ENCODE results near the gene APOA4. TPM values are rescaled to one million over a fixed set of nuclear protein-coding genes. Genes with fewer than 3 reads are reported as not detected.

Gene APOA4
- total RNA-seq, 1 experiment from 2014 or later, result not detected

DNA sequence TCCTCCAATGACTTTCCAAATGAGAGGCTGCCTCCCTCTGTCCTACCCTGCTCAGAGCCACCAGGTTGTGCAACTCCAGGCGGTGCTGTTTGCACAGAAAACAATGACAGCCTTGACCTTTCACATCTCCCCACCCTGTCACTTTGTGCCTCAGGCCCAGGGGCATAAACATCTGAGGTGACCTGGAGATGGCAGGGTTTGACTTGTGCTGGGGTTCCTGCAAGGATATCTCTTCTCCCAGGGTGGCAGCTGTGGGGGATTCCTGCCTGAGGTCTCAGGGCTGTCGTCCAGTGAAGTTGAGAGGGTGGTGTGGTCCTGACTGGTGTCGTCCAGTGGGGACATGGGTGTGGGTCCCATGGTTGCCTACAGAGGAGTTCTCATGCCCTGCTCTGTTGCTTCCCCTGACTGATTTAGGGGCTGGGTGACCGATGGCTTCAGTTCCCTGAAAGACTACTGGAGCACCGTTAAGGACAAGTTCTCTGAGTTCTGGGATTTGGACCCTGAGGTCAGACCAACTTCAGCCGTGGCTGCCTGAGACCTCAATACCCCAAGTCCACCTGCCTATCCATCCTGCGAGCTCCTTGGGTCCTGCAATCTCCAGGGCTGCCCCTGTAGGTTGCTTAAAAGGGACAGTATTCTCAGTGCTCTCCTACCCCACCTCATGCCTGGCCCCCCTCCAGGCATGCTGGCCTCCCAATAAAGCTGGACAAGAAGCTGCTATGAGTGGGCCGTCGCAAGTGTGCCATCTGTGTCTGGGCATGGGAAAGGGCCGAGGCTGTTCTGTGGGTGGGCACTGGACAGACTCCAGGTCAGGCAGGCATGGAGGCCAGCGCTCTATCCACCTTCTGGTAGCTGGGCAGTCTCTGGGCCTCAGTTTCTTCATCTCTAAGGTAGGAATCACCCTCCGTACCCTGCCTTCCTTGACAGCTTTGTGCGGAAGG is 9.5 kb upstream of the APOA4 start:
- Histone ChIP-seq H3K27me3 (ENCODE audit: control insufficient read depth, insufficient read depth, low read length) (no peaks in the 10 kb centered on the region), H3K27ac (ENCODE audit: low read length) (no peak overlapping the region), H3K36me3 (ENCODE audit: control insufficient read depth, insufficient read depth, low read length) (no peaks in the 10 kb centered on the region), H3K4me1 (ENCODE audit: control insufficient read depth, insufficient read depth, low read length) (peaks cover 4% of the 10 kb centered on the region; the same call in 1 of the 2 replicates), H3K4me3 (ENCODE audit: low read depth in 2 of 2, low read length in 2 of 2) (no peak overlapping the region), H3K9me3 (ENCODE audit: control insufficient read depth, insufficient read depth, low read depth, low read length) (no peaks in the 10 kb centered on the region)
- intact Hi-C loops (cut with micrococcal nuclease; ENCODE audit: unreplicated experiment) (no loop called here), in situ Hi-C loops (cut with HindIII; ENCODE audit: low pct_unique_long_range_greater_than_20kb, low sequenced_read_pairs) (no loop called here)
- CTCF ChIA-PET, result no interaction called here
- POLR2A ChIA-PET, result no interaction called here
- ATAC-seq (no peak), DNase-seq (ENCODE audit: low read depth, low spot score) (no peak)
- TF ChIP-seq POLR2AphosphoS5 (IDR thresholded peaks at IDR 0.05; ENCODE audit: low read depth, low read length), result no peak
- TF ChIP-seq TCF7L2 (IDR thresholded peaks at IDR 0.05; ENCODE audit: low read depth, low read length), result no peak
- no peak for TF ChIP-seq SIN3A (IDR thresholded peaks at IDR 0.05; ENCODE audit: borderline replicate concordance, insufficient read depth, low read depth, low read length)
- TF ChIP-seq, protein P1, sequence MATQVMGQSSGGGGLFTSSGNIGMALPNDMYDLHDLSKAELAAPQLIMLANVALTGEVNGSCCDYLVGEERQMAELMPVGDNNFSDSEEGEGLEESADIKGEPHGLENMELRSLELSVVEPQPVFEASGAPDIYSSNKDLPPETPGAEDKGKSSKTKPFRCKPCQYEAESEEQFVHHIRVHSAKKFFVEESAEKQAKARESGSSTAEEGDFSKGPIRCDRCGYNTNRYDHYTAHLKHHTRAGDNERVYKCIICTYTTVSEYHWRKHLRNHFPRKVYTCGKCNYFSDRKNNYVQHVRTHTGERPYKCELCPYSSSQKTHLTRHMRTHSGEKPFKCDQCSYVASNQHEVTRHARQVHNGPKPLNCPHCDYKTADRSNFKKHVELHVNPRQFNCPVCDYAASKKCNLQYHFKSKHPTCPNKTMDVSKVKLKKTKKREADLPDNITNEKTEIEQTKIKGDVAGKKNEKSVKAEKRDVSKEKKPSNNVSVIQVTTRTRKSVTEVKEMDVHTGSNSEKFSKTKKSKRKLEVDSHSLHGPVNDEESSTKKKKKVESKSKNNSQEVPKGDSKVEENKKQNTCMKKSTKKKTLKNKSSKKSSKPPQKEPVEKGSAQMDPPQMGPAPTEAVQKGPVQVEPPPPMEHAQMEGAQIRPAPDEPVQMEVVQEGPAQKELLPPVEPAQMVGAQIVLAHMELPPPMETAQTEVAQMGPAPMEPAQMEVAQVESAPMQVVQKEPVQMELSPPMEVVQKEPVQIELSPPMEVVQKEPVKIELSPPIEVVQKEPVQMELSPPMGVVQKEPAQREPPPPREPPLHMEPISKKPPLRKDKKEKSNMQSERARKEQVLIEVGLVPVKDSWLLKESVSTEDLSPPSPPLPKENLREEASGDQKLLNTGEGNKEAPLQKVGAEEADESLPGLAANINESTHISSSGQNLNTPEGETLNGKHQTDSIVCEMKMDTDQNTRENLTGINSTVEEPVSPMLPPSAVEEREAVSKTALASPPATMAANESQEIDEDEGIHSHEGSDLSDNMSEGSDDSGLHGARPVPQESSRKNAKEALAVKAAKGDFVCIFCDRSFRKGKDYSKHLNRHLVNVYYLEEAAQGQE (IDR thresholded peaks at IDR 0.05; ENCODE audit: insufficient read depth in 1 of 2, low read depth in 2 of 2, low read length in 1 of 2), result no peak
- TF ChIP-seq, protein P2, sequence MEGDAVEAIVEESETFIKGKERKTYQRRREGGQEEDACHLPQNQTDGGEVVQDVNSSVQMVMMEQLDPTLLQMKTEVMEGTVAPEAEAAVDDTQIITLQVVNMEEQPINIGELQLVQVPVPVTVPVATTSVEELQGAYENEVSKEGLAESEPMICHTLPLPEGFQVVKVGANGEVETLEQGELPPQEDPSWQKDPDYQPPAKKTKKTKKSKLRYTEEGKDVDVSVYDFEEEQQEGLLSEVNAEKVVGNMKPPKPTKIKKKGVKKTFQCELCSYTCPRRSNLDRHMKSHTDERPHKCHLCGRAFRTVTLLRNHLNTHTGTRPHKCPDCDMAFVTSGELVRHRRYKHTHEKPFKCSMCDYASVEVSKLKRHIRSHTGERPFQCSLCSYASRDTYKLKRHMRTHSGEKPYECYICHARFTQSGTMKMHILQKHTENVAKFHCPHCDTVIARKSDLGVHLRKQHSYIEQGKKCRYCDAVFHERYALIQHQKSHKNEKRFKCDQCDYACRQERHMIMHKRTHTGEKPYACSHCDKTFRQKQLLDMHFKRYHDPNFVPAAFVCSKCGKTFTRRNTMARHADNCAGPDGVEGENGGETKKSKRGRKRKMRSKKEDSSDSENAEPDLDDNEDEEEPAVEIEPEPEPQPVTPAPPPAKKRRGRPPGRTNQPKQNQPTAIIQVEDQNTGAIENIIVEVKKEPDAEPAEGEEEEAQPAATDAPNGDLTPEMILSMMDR (IDR thresholded peaks at IDR 0.05), result no peak
- no TSS peak for BruUV-seq (replicated peaks)

DNA sequence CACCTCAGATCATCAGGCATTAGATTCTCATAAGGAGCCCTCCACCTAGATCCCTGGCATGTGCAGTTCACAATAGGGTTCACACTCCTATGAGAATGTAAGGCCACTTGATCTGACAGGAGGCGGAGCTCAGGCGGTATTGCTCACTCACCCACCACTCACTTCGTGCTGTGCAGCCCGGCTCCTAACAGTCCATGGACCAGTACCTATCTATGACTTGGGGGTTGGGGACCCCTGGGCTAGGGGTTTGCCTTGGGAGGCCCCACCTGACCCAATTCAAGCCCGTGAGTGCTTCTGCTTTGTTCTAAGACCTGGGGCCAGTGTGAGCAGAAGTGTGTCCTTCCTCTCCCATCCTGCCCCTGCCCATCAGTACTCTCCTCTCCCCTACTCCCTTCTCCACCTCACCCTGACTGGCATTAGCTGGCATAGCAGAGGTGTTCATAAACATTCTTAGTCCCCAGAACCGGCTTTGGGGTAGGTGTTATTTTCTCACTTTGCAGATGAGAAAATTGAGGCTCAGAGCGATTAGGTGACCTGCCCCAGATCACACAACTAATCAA is 8.8 kb upstream of the APOA4 start:
- ChIA-PET CTCF (no interaction called here), POLR2A (no interaction called here)
- H3K4me3 ChIP-seq (ENCODE audit: low read depth in 2 of 2, low read length in 2 of 2), result no peak overlapping the region
- no peaks in the 10 kb centered on the region for H3K36me3 ChIP-seq (ENCODE audit: control insufficient read depth, insufficient read depth, low read length)
- no peak for DNase-seq (ENCODE audit: low read depth, low spot score)
- H3K27ac ChIP-seq (ENCODE audit: low read length), result no peak overlapping the region
- no peaks in the 10 kb centered on the region for H3K27me3 ChIP-seq (ENCODE audit: control insufficient read depth, insufficient read depth, low read length)
- no TSS peak for BruUV-seq (replicated peaks)
- no peak for TF ChIP-seq SIN3A (IDR thresholded peaks at IDR 0.05; ENCODE audit: borderline replicate concordance, insufficient read depth, low read depth, low read length)
- no peak for ATAC-seq
- H3K4me1 ChIP-seq (ENCODE audit: control insufficient read depth, insufficient read depth, low read length), result peaks cover 4% of the 10 kb centered on the region; the same call in 1 of the 2 replicates
- H3K9me3 ChIP-seq (ENCODE audit: control insufficient read depth, insufficient read depth, low read depth, low read length), result no peaks in the 10 kb centered on the region
- in situ Hi-C loops (cut with HindIII; ENCODE audit: low pct_unique_long_range_greater_than_20kb, low sequenced_read_pairs) (no loop called here), intact Hi-C loops (cut with micrococcal nuclease; ENCODE audit: unreplicated experiment) (no loop called here)

Measured in Panc1 (cell line).